Measurements from ENCODE around the gene STUM. TPM values are rescaled to one million over a fixed set of nuclear protein-coding genes. Genes with fewer than 3 reads are reported as not detected.

Gene STUM
- polyA plus RNA-seq, 1 of the 3 experiments (the other 2 are of a cell fraction): not detected

GRCh38 chr1:226644541-226645176, 96.1 kb downstream of the STUM start:
- no peak overlapping the region for H3K27ac ChIP-seq (ENCODE audit: low read depth in 2 of 2, low read length in 1 of 2)
- H3K4me1 ChIP-seq (ENCODE audit: control insufficient read depth in 1 of 2, insufficient read depth in 2 of 2, low read depth in 1 of 2, low read length in 1 of 2): peaks cover 0 to 5% of the 10 kb centered on the region in 2 experiments; a peak in 1 of 4 replicates
- CTCF ChIA-PET: interaction anchor here (1.9 kb wide), 2 partner anchors 11 to 184 kb away, joined by 5 to 6 read pairs; no protein-coding TSS in a partner anchor
- H3F3A ChIP-seq (replicated peaks; ENCODE audit: insufficient read depth): no peaks in the 10 kb centered on the region
- no peaks in the 10 kb centered on the region for H3K27me3 ChIP-seq (ENCODE audit: insufficient read depth)
- no peak overlapping the region for H3K4me3 ChIP-seq (ENCODE audit: low read depth in 2 of 2, low read length in 1 of 2)
- no peak overlapping the region for H3K9ac ChIP-seq
- POLR2A ChIA-PET: no interaction called here
- no peak overlapping the region for H2AFZ ChIP-seq (ENCODE audit: low read depth)
- no peaks in the 10 kb centered on the region for H3K79me2 ChIP-seq (ENCODE audit: insufficient read depth)
- H4K20me1 ChIP-seq (ENCODE audit: insufficient read depth): no peaks in the 10 kb centered on the region
- DNase-seq: no peak
- no peak overlapping the region for H3K4me2 ChIP-seq
- no peaks in the 10 kb centered on the region for H3K36me3 ChIP-seq (replicated peaks in 1 of 2; ENCODE audit: control insufficient read depth in 1 of 2, insufficient read depth in 2 of 2, low read length in 1 of 2)
- WGBS (ENCODE audit: low lambda C conversion rate): 92% methylated on average over 10 of the region's 10 CpGs
- TF ChIP-seq SMC3 (IDR thresholded peaks at IDR 0.05; ENCODE audit: low read depth, low read length) (no peak), TAF1 (IDR thresholded peaks at IDR 0.05; ENCODE audit: borderline replicate concordance, low read depth, low read length) (no peak), EZH2phosphoT487 (IDR thresholded peaks at IDR 0.05; ENCODE audit: borderline replicate concordance, low read depth) (no peak), IRF3 (IDR thresholded peaks at IDR 0.05; ENCODE audit: low read depth, low read length) (no peak), RAD21 (IDR thresholded peaks at IDR 0.05; ENCODE audit: low read length) (no peak), TCF12 (IDR thresholded peaks at IDR 0.05) (no peak), TEAD4 (IDR thresholded peaks at IDR 0.05; ENCODE audit: borderline replicate concordance, insufficient read depth) (no peak), RXRA (IDR thresholded peaks at IDR 0.05; ENCODE audit: borderline replicate concordance, low read depth) (no peak), POLR2AphosphoS5 (IDR thresholded peaks at IDR 0.05; ENCODE audit: low read depth, low read length) (no peak), REST (IDR thresholded peaks at IDR 0.05; ENCODE audit: low read depth, low read length) (no peak), YY1 (IDR thresholded peaks at IDR 0.05; ENCODE audit: low read depth) (no peak), PBX3 (IDR thresholded peaks at IDR 0.05) (no peak), FOXM1 (IDR thresholded peaks at IDR 0.05; ENCODE audit: low read depth) (no peak), EP300 (IDR thresholded peaks at IDR 0.05; ENCODE audit: borderline replicate concordance in 1 of 2, low read depth in 1 of 2, low read length in 1 of 2) (no peak), RCOR1 (IDR thresholded peaks at IDR 0.05; ENCODE audit: low read length) (no peak), CTCF (IDR thresholded peaks at IDR 0.05) (no peak), GABPA (IDR thresholded peaks at IDR 0.05; ENCODE audit: low read depth) (no peak), MXI1 (IDR thresholded peaks at IDR 0.05; ENCODE audit: low read depth, low read length) (no peak)
- H3K9me2 ChIP-seq: no peaks in the 10 kb centered on the region
- no peaks in the 10 kb centered on the region for H3K9me3 ChIP-seq
